ENCODE results near the gene SGF29. TPM values are rescaled to one million over a fixed set of nuclear protein-coding genes. Genes with fewer than 3 reads are reported as not detected.
A peak's percentile ranks its signal among the peaks of the same experiment; 100 is the strongest.

SGF29 gene
- polyA plus RNA-seq, 3 donors, result 14.0 to 24.3 (median 18.8) TPM

GRCh38 chr16:28596115-28596630 lies 42.5 kb downstream of the SGF29 start:
- H3K4me2 ChIP-seq (replicated peaks; ENCODE audit: extremely low read depth, low read length, poor library complexity, severe bottlenecking), result no peak overlapping the region

More at GRCh38 chr16:28596115-28596630, 42.5 kb downstream of the SGF29 start:
- Histone ChIP-seq H3K27ac (ENCODE audit: low read depth in 1 of 2, low read length in 2 of 2) (no peak overlapping the region), H2AFZ (ENCODE audit: insufficient read depth, low read depth, low read length, poor library complexity, severe bottlenecking) (no peak overlapping the region), H4K20me1 (ENCODE audit: insufficient read depth, low read length) (no peaks in the 10 kb centered on the region), H3K27me3 (ENCODE audit: control insufficient read depth in 2 of 2, insufficient read depth in 2 of 2, low read length in 2 of 2) (no peaks in the 10 kb centered on the region), H3K4me1 (ENCODE audit: control insufficient read depth in 1 of 2, insufficient read depth in 2 of 2, low read length in 2 of 2) (peaks cover 21 to 22% of the 10 kb centered on the region in 2 donors), H3K9ac (ENCODE audit: insufficient read depth, low read length, poor library complexity, severe bottlenecking) (no peak overlapping the region), H3K36me3 (replicated peaks in 1 of 2; ENCODE audit: control insufficient read depth in 1 of 2, insufficient read depth in 2 of 2, low read length in 2 of 2) (peaks cover 11 to 14% of the 10 kb centered on the region in 2 donors), H3K9me3 (replicated peaks in 1 of 2; ENCODE audit: control insufficient read depth in 1 of 2, insufficient read depth in 1 of 2, low read length in 2 of 2) (no peaks in the 10 kb centered on the region), H3K79me2 (ENCODE audit: insufficient read depth, low read length) (no peaks in the 10 kb centered on the region), H3K4me3 (replicated peaks in 1 of 3; ENCODE audit: low read depth in 2 of 3, low read length in 3 of 3) (no peak overlapping the region)
- TF ChIP-seq CTCF (IDR thresholded peaks at IDR 0.05), result no peak
- intact Hi-C loops (cut with micrococcal nuclease), result no loop called here
- peaks cover 20 to 21% of the 10 kb centered on the region in 2 donors for H3K36me3 Mint-ChIP-seq
- H3K27ac Mint-ChIP-seq, result peak overlapping the region in 1 of 7 donors; percentile 35
- peaks cover 0 to 3% (median 0%) of the 10 kb centered on the region in 3 donors for H3K27me3 Mint-ChIP-seq (ENCODE audit: low read depth in 3 of 3)
- WGBS (ENCODE audit: insufficient coverage), result 55% methylated on average over 7 of the region's 8 CpGs
- no peak overlapping the region for H3K4me3 Mint-ChIP-seq
- no peaks in the 10 kb centered on the region for H3K9me3 Mint-ChIP-seq
- no peak for DNase-seq
- peaks cover 21% of the 10 kb centered on the region for H3K4me1 Mint-ChIP-seq

Measured in CD14-positive monocyte (primary cell).